Smooth muscle cell (in vitro differentiated cells): ENCODE results near the gene DLX3. TPM values are rescaled to one million over a fixed set of nuclear protein-coding genes. Genes with fewer than 3 reads are reported as not detected.

Source experiments
- DNase-seq: peaks from one replicate; lab custom pipeline; 2025; ENCODE audit not compliant: unreplicated experiment; lab: John Stamatoyannopoulos, UW
- H2AFZ ChIP-seq: fragments of 200-600 bp; sonication (generic); 2 replicates; pipeline ENCODE4 v1.6.0; 2016; ENCODE audit warnings: antibody characterized with exemption, low read depth, mild to moderate bottlenecking
- H3F3A ChIP-seq: fragments of 200-600 bp; sonication (generic); 2 replicates; pipeline ENCODE4 v1.6.0; 2017; ENCODE audit warnings: antibody characterized with exemption, low read depth
- H3K27ac ChIP-seq: fragments of 200-600 bp; sonication (generic); 2 replicates; pipeline ENCODE4 v1.5.1; 2016; ENCODE audit warnings: low read depth, mild to moderate bottlenecking
- H3K27me3 ChIP-seq: fragments of 200-600 bp; sonication (generic); 2 replicates; pipeline ENCODE4 v1.6.1; 2016; ENCODE audit warnings: low read depth, mild to moderate bottlenecking
- H3K36me3 ChIP-seq: fragments of 200-600 bp; sonication (generic); 2 replicates; pipeline ENCODE4 v1.5.1; 2016; ENCODE audit warnings: low read depth
- H3K4me1 ChIP-seq: fragments of 200-600 bp; sonication (generic); 2 replicates; pipeline ENCODE4 v1.5.1; 2016; ENCODE audit warnings: low read depth
- H3K4me2 ChIP-seq: fragments of 200-600 bp; sonication (generic); 2 replicates; pipeline ENCODE4 v1.6.0; 2016; ENCODE audit warnings: mild to moderate bottlenecking
- H3K4me3 ChIP-seq: fragments of 200-600 bp; sonication (generic); 2 replicates; pipeline ENCODE4 v1.5.1; 2016; ENCODE audit warnings: mild to moderate bottlenecking
- H3K79me2 ChIP-seq: fragments of 200-600 bp; sonication (generic); 2 replicates; pipeline ENCODE4 v1.6.0; 2016; ENCODE audit warnings: low read depth, mild to moderate bottlenecking
- H3K9ac ChIP-seq: fragments of 200-600 bp; sonication (generic); 2 replicates; pipeline ENCODE4 v1.6.0; 2016; ENCODE audit warnings: low read depth
- H3K9me3 ChIP-seq: fragments of 200-600 bp; sonication (generic); replicated peaks from 2 replicates; pipeline ENCODE4 v1.5.1; 2016; ENCODE audit warnings: low read depth
- H4K20me1 ChIP-seq: fragments of 200-600 bp; sonication (generic); 2 replicates; pipeline ENCODE4 v1.6.0; 2016; ENCODE audit warnings: low read depth
- WGBS: methylation state at CpG from one replicate; pipeline ENCODE4 v1.1.7; 2016; ENCODE audit warnings: low lambda C conversion rate; 5-methylcytosine and 5-hydroxymethylcytosine counted together
- polyA plus RNA-seq: library from polyadenylated mRNA; unstranded; fragments of >200 nt; fragmentation: Nextera tagmentation; extraction: Ambion mirVana; gene quantifications from 2 replicates; pipeline ENCODE4 v1.2.1, GENCODE V29; 2016
- total RNA-seq: library from RNA; depleted of rRNA; stranded (reverse); fragments of >200 nt; gene quantifications from 2 replicates; pipeline ENCODE4 v1.2.3, GENCODE V29; 2014
- TF ChIP-seq, protein P1 (sequence below): fragments of 200-600 bp; sonication (generic); IDR thresholded peaks from 2 replicates; pipeline ENCODE4 v1.5.1; 2017; ENCODE audit warnings: borderline replicate concordance, mild to moderate bottlenecking, antibody characterized with exemption; ENCODE audit not compliant: insufficient read depth, poor library complexity, severe bottlenecking

The DLX3 gene
- total and polyA plus RNA-seq, 2 experiments from 2014 or later, result 1.4 to 9.7 TPM

DNA sequence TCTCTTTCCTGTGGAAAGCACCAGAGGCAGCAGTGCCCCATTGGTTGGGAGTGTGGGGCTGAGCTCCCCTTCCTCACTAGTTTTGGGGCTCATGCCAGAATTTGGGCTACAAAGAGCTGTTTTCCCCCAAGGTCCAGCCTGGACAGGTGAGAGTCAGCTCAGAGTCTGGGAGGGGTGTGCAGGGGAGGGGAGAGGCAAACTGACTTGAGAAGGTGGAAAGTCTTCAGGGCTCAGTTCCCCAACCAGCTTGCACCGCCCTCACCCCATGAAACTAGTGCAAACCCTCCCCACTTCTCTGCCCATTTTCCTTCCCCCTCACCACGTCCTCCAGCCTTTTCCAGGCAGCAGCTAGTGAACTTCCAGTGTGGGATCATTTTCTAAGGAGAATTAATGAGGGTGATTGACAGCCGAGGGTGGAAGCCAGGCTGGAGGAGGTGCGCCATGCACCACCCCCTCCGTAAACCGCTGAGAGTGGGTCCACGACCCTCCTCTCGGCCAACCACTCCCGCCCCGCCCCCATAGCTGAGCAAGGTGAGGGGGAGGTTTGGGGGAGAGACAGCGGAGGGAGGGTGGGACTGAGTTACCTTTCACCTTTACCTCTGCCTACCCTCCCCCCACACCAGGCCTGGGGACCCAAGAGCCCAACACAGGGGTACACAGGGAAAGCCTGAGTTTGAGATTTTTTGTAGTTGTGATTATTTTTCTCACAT lies 32.3 kb downstream of the DLX3 start:
- Histone ChIP-seq H2AFZ (no peak overlapping the region), H3K4me3 (no peak overlapping the region), H3K36me3 (no peaks in the 10 kb centered on the region), H3K4me1 (peaks cover 27% of the 10 kb centered on the region), H4K20me1 (no peaks in the 10 kb centered on the region), H3K9me3 (no peaks in the 10 kb centered on the region), H3K4me2 (no peak overlapping the region), H3K9ac (no peak overlapping the region), H3K27ac (no peak overlapping the region), H3K27me3 (peaks cover 67% of the 10 kb centered on the region), H3K79me2 (no peaks in the 10 kb centered on the region), H3F3A (no peaks in the 10 kb centered on the region)
- TF ChIP-seq, protein P1, sequence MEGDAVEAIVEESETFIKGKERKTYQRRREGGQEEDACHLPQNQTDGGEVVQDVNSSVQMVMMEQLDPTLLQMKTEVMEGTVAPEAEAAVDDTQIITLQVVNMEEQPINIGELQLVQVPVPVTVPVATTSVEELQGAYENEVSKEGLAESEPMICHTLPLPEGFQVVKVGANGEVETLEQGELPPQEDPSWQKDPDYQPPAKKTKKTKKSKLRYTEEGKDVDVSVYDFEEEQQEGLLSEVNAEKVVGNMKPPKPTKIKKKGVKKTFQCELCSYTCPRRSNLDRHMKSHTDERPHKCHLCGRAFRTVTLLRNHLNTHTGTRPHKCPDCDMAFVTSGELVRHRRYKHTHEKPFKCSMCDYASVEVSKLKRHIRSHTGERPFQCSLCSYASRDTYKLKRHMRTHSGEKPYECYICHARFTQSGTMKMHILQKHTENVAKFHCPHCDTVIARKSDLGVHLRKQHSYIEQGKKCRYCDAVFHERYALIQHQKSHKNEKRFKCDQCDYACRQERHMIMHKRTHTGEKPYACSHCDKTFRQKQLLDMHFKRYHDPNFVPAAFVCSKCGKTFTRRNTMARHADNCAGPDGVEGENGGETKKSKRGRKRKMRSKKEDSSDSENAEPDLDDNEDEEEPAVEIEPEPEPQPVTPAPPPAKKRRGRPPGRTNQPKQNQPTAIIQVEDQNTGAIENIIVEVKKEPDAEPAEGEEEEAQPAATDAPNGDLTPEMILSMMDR, result no peak
- DNase-seq, result no peak
- WGBS, result 29% methylated on average over 6 of the region's 11 CpGs

DNA sequence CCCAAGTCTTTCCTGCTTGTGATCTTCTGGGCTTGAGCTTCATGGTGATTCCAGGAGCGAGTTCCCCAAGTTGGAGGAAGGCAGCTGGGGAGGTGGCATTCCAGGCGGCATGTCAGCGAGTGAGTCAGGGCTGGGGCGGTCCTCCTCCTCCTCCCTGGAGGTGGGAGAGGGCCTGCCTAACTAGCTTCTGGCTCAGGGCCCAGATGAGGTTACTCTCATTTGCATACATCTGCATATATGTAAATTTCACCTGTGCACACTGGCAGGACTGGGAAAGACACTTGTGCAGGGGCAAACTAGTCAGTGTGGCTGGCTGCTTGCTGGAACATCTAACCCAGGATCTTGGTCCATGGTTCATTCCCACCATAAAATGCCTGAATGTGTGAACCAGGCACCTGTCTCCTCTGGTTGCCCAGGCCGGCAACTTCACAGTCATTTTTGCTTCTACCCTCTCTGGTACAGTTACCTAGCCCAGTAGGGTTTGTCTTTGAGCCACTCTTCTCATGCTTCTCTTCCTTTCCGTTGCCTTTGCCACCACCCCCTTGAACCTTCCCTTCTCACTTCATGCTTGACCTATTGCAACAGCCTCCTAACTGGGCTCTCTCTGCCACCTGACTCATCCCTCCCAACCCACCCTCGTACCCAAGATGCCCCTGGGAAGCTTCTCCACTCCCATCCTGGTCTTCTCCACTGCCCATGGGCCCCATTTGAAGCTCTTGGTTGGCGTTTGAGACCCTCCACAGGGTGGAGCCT lies 35.7 kb downstream of the DLX3 start:
- TF ChIP-seq, protein P1, result no peak
- Histone ChIP-seq H4K20me1 (no peaks in the 10 kb centered on the region), H3F3A (no peaks in the 10 kb centered on the region), H3K79me2 (no peaks in the 10 kb centered on the region), H3K9ac (no peak overlapping the region), H3K4me2 (no peak overlapping the region), H3K4me3 (no peak overlapping the region), H3K27me3 (peaks cover 33% of the 10 kb centered on the region), H3K9me3 (no peaks in the 10 kb centered on the region), H3K4me1 (peaks cover 16% of the 10 kb centered on the region), H3K36me3 (no peaks in the 10 kb centered on the region), H2AFZ (no peak overlapping the region), H3K27ac (no peak overlapping the region)
- no peak for DNase-seq
- 51% methylated on average over 8 of the region's 8 CpGs for WGBS

DNA sequence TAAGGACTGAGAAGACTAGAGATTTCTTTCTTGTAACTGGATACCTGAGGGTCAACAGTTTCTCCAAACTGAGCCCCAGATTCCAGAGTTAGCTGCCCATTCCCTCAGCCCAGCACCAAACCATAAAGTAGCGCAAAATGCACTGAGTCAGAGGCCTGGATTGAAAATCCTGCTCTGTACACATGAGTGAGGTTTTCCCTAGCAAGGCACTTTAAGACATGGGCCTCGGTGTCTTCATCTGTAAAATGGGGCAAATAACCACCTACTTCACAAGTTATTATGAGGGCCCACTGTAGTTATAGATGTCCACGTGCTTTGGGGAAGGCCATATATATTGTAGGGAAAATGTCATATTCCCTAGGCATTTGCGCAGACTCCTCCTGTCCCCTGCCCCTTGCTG lies 36.3 kb downstream of the DLX3 start:
- TF ChIP-seq, protein P1, result no peak
- WGBS, result 84% methylated on average over 4 of the region's 4 CpGs
- Histone ChIP-seq H3K27ac (no peak overlapping the region), H3F3A (no peaks in the 10 kb centered on the region), H2AFZ (no peak overlapping the region), H3K9ac (no peak overlapping the region), H3K27me3 (peaks cover 26% of the 10 kb centered on the region), H3K4me3 (no peak overlapping the region), H3K79me2 (no peaks in the 10 kb centered on the region), H3K36me3 (no peaks in the 10 kb centered on the region), H3K4me1 (peaks cover 9% of the 10 kb centered on the region), H3K9me3 (no peaks in the 10 kb centered on the region), H4K20me1 (no peaks in the 10 kb centered on the region), H3K4me2 (no peak overlapping the region)
- DNase-seq, result no peak
